HepG2 (cell line): ENCODE measurements around the gene RGS14. TPM values are rescaled to one million over a fixed set of nuclear protein-coding genes. Genes with fewer than 3 reads are reported as not detected.

Source experiments
- ATAC-seq: fragments of 200-7000 bp; cut with Tn5 transposase; 3 replicates; pipeline ENCODE4 v1.9.1; 2020; ENCODE audit warnings: mild to moderate bottlenecking, moderate library complexity
- BruUV-seq: library from RNA; stranded (reverse); fragments of 400-500 nt; replicated peaks from 2 replicates; lab custom pipeline; 2021; lab: Mats Ljungman, UMichigan
- CTCF ChIA-PET: fragments of 300-600 bp; formaldehyde crosslinking; extraction: SDS; loops from one replicate; lab custom pipeline; 2021; ENCODE audit warnings: low total read pairs, inconsistent platforms, low intra/inter-chr PET ratio; lab: Yijun Ruan, JAX
- POLR2A ChIA-PET: fragments of 350-600 bp; sonication (Branson Sonifier 250); formaldehyde crosslinking; loops from one replicate; lab custom pipeline; 2020; ENCODE audit warnings: antibody characterized with exemption, inconsistent platforms; lab: Yijun Ruan, JAX
- DNase-seq: peaks from one replicate; pipeline ENCODE4 v3.0.0-alpha.2; 2015; ENCODE audit warnings: low spot score
- FAIRE-seq: peaks from 3 replicates; lab custom pipeline; 2011; peaks lifted over from hg19 to GRCh38; lab: Jason Lieb, UNC
- H2AFZ ChIP-seq: one replicate; pipeline ENCODE4 v1.6.1; 2011; ENCODE audit warnings: low read length, inconsistent platforms
- H3K27ac ChIP-seq: fragments of 300-600 bp; 3 replicates; pipeline ENCODE4 v1.8.0; 2011; ENCODE audit warnings: mixed run types, mild to moderate bottlenecking, mixed read lengths, low read length, inconsistent platforms; ENCODE audit not compliant: insufficient read depth; ENCODE audit errors: extremely low read length
- H3K27me3 ChIP-seq, 2 experiments: fragments of 200-600 bp in 1 of 2; 2 replicates in 1 of 2; 3 replicates in 1 of 2; pipeline versions ENCODE4 v1.6.0 to v1.8.0; 2011; ENCODE audit warnings: low read length in 2 of 2, mild to moderate bottlenecking in 2 of 2, moderate library complexity in 2 of 2, inconsistent platforms in 1 of 2; ENCODE audit not compliant: insufficient read depth in 2 of 2, control insufficient read depth in 1 of 2
- H3K36me3 ChIP-seq, 2 experiments: fragments of 200-600 bp in 1 of 2; replicated peaks in 1 of 2; 2 replicates in 1 of 2; 3 replicates in 1 of 2; pipeline versions ENCODE4 v1.5.1 to v1.8.0; 2011; ENCODE audit warnings: low read length in 2 of 2, inconsistent platforms in 1 of 2; ENCODE audit not compliant: insufficient read depth in 2 of 2, control insufficient read depth in 1 of 2
- H3K4me1 ChIP-seq: 2 replicates; pipeline ENCODE4 v1.5.1; 2012; ENCODE audit warnings: low read length, inconsistent platforms; ENCODE audit not compliant: insufficient read depth
- H3K4me2 ChIP-seq: 2 replicates; pipeline ENCODE4 v1.6.0; 2011; ENCODE audit warnings: low read depth, low read length, inconsistent platforms
- H3K4me3 ChIP-seq, 3 experiments: fragments of 200-600 bp in 1 of 3; sonication (generic), shearing (Covaris generic) in 1 of 3; replicated peaks in 1 of 3; 2 replicates each; pipeline ENCODE4 v1.5.1; 2011 to 2016; ENCODE audit warnings: low read length in 3 of 3, inconsistent platforms in 2 of 3, low read depth in 2 of 3, mild to moderate bottlenecking in 2 of 3, control low read depth in 1 of 3, mixed read lengths in 1 of 3; ENCODE audit not compliant: insufficient read depth in 1 of 3
- H3K79me2 ChIP-seq: one replicate; pipeline ENCODE4 v1.6.1; 2011; ENCODE audit warnings: low read length, inconsistent platforms; ENCODE audit not compliant: insufficient read depth
- H3K9ac ChIP-seq: 2 replicates; pipeline ENCODE4 v1.6.0; 2011; ENCODE audit warnings: mild to moderate bottlenecking, low read depth, low read length, inconsistent platforms; ENCODE audit not compliant: insufficient read depth
- H3K9me3 ChIP-seq: 2 replicates; pipeline ENCODE4 v1.5.1; 2012; ENCODE audit warnings: mild to moderate bottlenecking, low read length
- H4K20me1 ChIP-seq: 2 replicates; pipeline ENCODE4 v1.6.0; 2011; ENCODE audit warnings: inconsistent platforms, mild to moderate bottlenecking, low read length, moderate library complexity; ENCODE audit not compliant: insufficient read depth
- NR2F6 ChIP-seq, 2 experiments: IDR thresholded peaks; 2 replicates each; pipeline ENCODE4 v1.6.1; 2016; ENCODE audit warnings: antibody characterized with exemption in 1 of 2, mild to moderate bottlenecking in 1 of 2
- SAP130 ChIP-seq: IDR thresholded peaks from 2 replicates; pipeline ENCODE4 v1.6.1; 2016; ENCODE audit warnings: low read depth
- SIN3A ChIP-seq: IDR thresholded peaks from 2 replicates; pipeline ENCODE4 v1.6.1; 2011; ENCODE audit warnings: low read depth, mild to moderate bottlenecking, control low read depth, low read length, borderline replicate concordance
- TGIF2 ChIP-seq: IDR thresholded peaks from 2 replicates; pipeline ENCODE4 v1.6.1; 2016; ENCODE audit warnings: control low read depth, missing compliant biosample characterization
- ZNF225 ChIP-seq: sonication (generic); formaldehyde crosslinking; IDR thresholded peaks from 2 replicates; pipeline ENCODE4 v1.4.0; 2020; ENCODE audit warnings: mild to moderate bottlenecking, missing genetic modification reagents
- WGBS: methylation state at CpG from one replicate; pipeline ENCODE4 v1.1.6; 2017; ENCODE audit warnings: low lambda C conversion rate; 5-methylcytosine and 5-hydroxymethylcytosine counted together
- in situ Hi-C: cut with HindIII; loops from 2 replicates; pipeline ENCODE4 v1.10.0; 2017; ENCODE audit warnings: low pct_unique_long_range_greater_than_20kb; ENCODE audit not compliant: extremely low pct_ligation_motif_present
- intact Hi-C: fragments of 100-400 bp; cut with micrococcal nuclease; formaldehyde crosslinking; loops from one replicate; pipeline ENCODE4 v1.10.0; 2022; ENCODE audit not compliant: unreplicated experiment
- polyA plus RNA-seq, 8 experiments: library from polyadenylated mRNA; depleted of rRNA in 3 of 8; stranded (reverse) in 7 of 8; unstranded in 1 of 8; fragments of >200 nt; fragmentation: Illumina TruSeq in 4 of 8; extraction: Trizol in 4 of 8; gene quantifications; 2 replicates each; pipeline versions ENCODE4 v1.2.1 to v1.2.3, GENCODE V29; 2011 to 2016; ENCODE audit warnings: low read depth in 4 of 8, missing spikeins in 1 of 8, mixed read lengths in 1 of 8; ENCODE audit not compliant: insufficient read depth in 1 of 8
- total RNA-seq, 5 experiments: library from RNA; depleted of rRNA; stranded (reverse); fragments of >200 nt; fragmentation: Illumina TruSeq; extraction: Trizol; gene quantifications; 2 replicates each; pipeline ENCODE4 v1.2.3, GENCODE V29; 2016; ENCODE audit warnings: low read depth in 1 of 5
- TF ChIP-seq, protein P1 (sequence below): sonication (generic); IDR thresholded peaks from 2 replicates; pipeline ENCODE4 v1.6.1; 2016; ENCODE audit warnings: low read depth, borderline replicate concordance
- TF ChIP-seq, protein P2 (sequence below): sonication (generic); formaldehyde crosslinking; IDR thresholded peaks from 2 replicates; pipeline ENCODE4 v1.8.0; 2022; ENCODE audit warnings: missing genetic modification reagents, mild to moderate bottlenecking, moderate library complexity, borderline replicate concordance

Gene RGS14
- total and polyA plus RNA-seq, 2 of the 13 experiments (the other 11 are each of a cell fraction or from before 2014, with no cell fraction given): 11.1 to 17.2 TPM

DNA sequence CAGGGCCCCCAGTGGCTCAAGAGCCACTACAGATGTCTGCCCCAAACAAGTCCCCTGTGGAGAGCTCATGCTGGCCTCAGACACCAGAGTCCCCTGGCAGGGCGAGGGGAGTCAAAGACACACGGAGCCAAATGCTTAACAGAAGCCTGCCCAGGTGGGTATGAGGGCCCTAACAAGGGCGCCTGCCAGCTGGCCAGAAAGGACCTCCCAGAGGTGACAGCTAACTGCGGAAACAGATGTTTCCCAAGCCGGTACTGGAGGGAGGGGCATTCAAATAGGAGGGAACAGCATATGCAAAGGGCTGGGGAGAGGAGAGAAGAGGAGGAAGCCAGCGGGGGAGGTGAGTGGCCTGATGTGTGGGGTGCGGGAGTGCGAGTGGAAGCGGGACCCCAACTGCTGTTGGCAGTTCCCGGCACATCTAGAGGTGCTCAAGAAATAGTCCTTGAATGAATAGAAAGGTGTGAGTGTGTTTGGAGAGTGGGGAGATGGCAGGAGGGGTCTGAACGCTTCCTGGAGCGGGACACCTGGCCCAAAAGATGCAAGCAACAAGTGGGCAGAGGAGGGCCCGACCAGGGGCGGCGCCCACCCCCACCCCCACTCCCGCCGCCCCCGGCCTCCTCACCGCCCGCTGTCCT is 46.9 kb upstream of the RGS14 start:
- no peak for FAIRE-seq
- intact Hi-C loops (loop anchor here (5.0 kb wide), 1 partner anchor 186 kb away; the partner anchor contains the start of gene PDLIM7), in situ Hi-C loops (loop anchor here (5.0 kb wide), 2 partner anchors 51 to 136 kb away; partner anchors contain the start of gene PRR7)
- 48% methylated on average over 11 of the region's 20 CpGs for WGBS
- no peak for DNase-seq
- ChIA-PET POLR2A (interaction anchor here (1.3 to 4.0 kb wide), 4 partner anchors 60 to 224 kb away, joined by 3 to 30 read pairs (median 6); partner anchors contain the start of gene FGFR4), CTCF (no interaction called here)
- Histone ChIP-seq H3K4me1 (peaks cover 52% of the 10 kb centered on the region), H3K36me3 (peaks cover 5 to 21% of the 10 kb centered on the region in 2 experiments; a peak in 4 of 5 replicates), H3K4me2 (peak overlapping the region; percentile 89), H3K9me3 (no peaks in the 10 kb centered on the region), H4K20me1 (peaks cover 9% of the 10 kb centered on the region; the same call in 1 of the 2 replicates), H3K27ac (no peak overlapping the region), H3K9ac (peak overlapping the region; percentile 84), H3K4me3 (peak overlapping the region; percentile 63 to 79 (median 75)), H3K27me3 (no peaks in the 10 kb centered on the region), H3K79me2 (peaks cover 4% of the 10 kb centered on the region), H2AFZ (no peak overlapping the region)
- TF ChIP-seq, protein P1, sequence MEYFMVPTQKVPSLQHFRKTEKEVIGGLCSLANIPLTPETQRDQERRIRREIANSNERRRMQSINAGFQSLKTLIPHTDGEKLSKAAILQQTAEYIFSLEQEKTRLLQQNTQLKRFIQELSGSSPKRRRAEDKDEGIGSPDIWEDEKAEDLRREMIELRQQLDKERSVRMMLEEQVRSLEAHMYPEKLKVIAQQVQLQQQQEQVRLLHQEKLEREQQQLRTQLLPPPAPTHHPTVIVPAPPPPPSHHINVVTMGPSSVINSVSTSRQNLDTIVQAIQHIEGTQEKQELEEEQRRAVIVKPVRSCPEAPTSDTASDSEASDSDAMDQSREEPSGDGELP: peak; percentile 76; the same call in 1 of the 2 replicates
- TF ChIP-seq, protein P2, sequence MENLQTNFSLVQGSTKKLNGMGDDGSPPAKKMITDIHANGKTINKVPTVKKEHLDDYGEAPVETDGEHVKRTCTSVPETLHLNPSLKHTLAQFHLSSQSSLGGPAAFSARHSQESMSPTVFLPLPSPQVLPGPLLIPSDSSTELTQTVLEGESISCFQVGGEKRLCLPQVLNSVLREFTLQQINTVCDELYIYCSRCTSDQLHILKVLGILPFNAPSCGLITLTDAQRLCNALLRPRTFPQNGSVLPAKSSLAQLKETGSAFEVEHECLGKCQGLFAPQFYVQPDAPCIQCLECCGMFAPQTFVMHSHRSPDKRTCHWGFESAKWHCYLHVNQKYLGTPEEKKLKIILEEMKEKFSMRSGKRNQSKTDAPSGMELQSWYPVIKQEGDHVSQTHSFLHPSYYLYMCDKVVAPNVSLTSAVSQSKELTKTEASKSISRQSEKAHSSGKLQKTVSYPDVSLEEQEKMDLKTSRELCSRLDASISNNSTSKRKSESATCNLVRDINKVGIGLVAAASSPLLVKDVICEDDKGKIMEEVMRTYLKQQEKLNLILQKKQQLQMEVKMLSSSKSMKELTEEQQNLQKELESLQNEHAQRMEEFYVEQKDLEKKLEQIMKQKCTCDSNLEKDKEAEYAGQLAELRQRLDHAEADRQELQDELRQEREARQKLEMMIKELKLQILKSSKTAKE (CRISPR knock-in tag): no peak
- TF ChIP-seq ZNF225 (CRISPR knock-in tag): no peak
- no peak for TF ChIP-seq NR2F6 (IDR thresholded peaks at IDR 0.05)
- no peak for TF ChIP-seq NR2F6 (CRISPR knock-in tag; IDR thresholded peaks at IDR 0.05)
- TF ChIP-seq SIN3A: peak; percentile 49; the same call in 1 of the 2 replicates
- TF ChIP-seq SAP130: peak; percentile 65; the same call in 1 of the 2 replicates
- TF ChIP-seq TGIF2 (CRISPR knock-in tag): 0 out of 2 replicates have a peak, but pooled peaks have one; percentile 22
- no TSS peak for BruUV-seq
- no peak for ATAC-seq
